Hypothalamus (tissue), 51 donors: Measurements from ENCODE around the gene ABCB8.

Experiments used
- DNase-seq, 51 donors: peaks; one replicate each; lab custom pipeline; 2025; lab: John Stamatoyannopoulos, UW

Gene ABCB8

DNA sequence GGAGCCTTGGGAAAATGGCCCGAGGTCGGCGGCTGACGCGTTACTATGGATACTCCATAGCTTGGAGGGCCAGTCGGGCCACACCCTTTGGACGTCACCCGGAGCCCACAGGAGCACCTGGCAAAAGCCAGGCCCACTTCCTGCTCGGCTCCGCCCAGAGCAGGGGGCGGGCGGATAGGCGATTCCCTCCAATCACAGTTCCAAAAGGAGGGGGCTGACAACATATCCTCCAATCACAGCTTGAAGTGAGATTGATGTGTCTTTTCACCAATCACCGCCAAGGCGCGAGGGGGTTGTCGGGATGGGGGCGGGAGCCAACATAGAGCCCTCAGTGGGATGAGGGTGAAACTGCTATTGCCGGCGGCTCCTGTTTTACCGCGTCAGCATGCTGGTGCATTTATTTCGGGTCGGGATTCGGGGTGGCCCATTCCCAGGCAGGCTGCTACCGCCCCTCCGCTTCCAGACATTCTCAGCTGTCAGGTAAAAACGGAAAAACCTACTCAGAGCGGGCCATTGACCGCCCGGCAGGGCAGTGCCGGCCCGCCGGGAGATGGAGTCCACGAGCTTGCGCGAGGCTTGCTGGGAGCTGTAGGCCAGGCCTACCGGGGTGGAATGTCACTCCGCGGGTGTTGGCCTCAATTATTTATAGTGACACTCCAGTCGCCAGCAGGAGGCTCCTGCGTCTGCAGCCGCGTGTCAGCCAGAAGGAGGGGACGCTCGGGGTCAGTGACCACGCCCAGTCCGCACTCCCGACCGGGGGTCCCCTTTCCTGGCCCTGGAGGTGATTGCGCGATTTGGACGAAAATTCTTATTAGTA is at the start of gene ABCB8:
Gene ABCB8, plus strand, starts transcription at position 320 of the 817 bp plus-strand sequence. Its CDS starts 66 bp downstream, at position 386.
- peak; percentile 89 to 100 (median 96) for DNase-seq

DNA sequence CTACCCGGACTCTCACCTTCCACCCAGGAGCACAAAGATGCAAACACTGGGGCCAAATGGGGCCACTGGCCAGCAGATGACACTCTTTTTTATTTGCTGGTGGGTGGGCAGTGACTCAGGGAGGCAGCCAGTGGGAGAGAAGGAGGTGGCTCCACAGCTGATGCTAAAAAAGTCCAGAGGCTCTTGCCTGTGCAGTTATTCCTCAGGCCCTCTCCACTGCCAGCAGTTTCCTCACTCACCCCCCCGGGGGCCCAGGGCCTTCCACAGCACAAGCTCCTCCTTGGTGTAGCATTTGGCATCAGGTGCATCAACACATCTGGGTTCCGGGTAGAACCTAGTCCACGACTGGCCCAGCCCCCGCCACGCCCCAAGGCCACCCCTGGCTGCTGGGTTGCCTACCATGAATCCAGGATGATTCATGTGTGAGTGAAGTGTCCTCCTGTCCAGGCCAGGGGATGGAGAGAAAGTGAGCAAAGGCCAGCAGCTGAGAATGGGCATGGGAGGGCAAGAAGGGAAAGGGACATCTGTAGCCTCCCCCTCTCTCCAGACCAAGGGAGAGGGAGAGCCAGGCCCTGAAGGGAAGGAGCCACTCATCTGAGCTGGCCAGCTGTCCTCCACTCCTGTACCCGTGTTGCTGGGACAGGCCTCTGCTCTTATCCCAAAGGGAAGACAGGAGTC is 48.4 kb upstream of the ABCB8 start:
- peak in 4 of 51 donors; percentile 22 to 47 (median 41) for DNase-seq

DNA sequence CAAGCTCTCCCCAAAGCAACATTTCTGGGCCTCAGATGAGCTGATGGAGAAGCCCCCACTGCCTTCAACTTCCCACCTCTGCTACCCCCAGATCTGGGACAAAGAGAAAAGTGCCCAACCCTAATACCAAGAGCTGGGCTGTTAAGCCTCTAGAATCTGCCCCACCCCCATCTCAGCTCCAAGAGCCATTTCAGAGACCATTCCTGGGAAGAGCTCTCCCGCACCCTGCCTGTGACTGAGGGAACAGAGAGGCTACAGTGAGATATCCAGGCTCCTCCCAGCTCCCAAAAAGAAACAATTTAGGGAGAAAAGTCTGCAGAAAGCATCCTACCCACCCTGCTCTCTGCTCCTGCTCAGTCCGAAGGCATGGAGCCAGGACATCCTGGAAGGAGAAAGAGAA is 47.6 kb upstream of the ABCB8 start:
- DNase-seq = no peak

DNA sequence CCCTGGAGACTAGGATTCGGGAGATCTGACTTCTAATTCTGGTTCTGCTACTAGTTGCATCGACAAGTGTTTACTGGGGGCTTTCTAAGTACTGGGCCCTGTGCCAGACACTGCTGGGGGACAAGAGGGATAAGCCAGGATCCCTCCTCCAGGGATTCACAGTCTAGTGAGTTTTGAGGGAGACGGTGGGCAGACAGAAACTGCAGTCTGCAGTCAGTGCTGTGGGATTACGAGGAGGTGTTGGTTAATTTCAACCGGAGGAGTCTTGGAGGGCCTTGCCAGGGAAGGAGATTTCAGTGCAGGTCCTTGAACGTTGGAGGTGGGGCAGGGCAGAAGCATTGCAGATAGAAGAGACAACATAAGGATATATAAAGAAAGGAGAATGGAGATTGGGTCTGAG is 46.6 kb upstream of the ABCB8 start:
- no peak for DNase-seq

DNA sequence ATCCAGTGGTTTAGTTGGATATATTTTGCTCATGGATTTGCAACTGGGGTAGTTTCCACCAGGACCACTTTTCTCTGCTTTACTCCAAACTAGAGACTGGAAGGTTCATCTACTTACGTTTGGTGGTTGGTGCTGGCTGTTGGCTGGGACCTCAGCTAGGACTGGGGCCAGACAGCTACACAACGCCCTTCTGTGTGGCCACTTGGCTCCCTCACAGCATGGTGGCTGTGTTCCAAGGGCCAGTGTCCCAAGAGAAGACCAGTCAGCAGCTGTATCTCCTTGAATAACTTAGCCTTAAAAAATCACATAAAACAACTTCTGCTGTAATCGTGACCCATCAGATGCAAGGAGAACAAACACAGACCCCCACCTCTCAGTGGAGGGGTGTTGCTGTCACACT is 45.9 kb upstream of the ABCB8 start:
- peak in 44 of 51 donors; percentile 28 to 95 (median 78) for DNase-seq

DNA sequence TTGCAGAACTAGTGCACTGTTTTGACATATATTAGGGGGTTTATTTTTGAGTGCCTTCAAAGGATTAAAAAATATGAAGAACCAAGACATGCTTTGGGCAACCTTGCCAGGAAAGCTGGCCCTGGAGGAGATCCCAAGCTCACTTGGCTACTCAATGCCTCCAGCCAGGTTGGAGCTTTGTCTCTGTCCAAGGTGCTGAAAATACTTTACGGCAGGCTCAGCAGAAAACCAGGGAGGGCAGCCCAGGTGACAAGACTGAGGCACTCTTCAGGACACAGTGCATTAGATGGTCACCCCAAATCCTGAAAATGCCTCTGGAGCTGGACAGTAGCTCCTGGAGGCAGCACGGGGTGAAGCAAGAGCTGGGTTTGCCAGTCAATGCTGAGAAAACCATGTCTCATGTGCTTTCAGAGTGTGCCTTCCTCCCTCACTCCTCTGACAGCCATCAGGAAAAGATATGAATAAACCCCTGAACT is 44.3 kb upstream of the ABCB8 start:
- peak in 3 of 51 donors; percentile 4 to 21 (median 18) for DNase-seq

DNA sequence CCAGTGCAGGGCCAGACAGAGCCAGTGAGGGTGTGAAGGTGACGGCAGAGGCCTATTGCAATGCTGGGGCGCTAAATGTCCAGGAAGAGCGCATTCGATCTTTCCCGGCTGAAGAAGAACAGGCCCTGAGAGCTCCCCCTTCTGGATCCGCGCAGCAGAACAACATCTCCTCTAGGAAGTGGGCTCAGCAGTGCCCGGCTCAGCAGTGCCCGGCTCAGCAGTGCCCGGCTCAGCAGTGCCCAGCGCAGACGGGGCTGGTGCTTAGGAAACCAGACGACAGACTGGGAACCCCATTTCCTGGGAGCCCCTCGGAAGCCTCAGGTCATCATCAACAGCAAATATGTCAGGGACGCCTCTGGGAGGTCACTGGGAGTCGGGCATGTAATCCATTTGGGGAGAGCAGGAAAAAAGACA is 42.1 kb upstream of the ABCB8 start:
- peak in 33 of 51 donors; percentile 22 to 77 (median 54) for DNase-seq

DNA sequence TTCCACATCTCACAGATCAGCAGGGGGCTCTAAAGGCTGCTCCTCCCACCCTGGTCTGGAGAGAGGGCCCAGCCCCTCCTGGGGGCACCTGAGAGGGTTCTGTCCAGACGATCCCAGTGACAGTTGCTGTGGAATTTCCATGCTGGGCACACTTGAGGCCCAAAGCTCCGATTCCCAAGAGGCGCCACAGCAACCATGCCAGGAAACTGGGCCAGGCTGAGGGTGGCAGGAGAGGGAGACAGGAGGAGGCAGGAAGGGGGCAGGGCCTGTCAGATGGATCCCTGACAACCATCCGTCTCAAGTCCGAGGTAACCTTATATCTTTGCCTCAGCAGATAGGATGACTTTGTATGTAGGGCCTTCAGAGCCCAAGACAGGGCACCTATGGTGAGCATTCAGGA is 41.7 kb upstream of the ABCB8 start:
- no peak for DNase-seq

DNA sequence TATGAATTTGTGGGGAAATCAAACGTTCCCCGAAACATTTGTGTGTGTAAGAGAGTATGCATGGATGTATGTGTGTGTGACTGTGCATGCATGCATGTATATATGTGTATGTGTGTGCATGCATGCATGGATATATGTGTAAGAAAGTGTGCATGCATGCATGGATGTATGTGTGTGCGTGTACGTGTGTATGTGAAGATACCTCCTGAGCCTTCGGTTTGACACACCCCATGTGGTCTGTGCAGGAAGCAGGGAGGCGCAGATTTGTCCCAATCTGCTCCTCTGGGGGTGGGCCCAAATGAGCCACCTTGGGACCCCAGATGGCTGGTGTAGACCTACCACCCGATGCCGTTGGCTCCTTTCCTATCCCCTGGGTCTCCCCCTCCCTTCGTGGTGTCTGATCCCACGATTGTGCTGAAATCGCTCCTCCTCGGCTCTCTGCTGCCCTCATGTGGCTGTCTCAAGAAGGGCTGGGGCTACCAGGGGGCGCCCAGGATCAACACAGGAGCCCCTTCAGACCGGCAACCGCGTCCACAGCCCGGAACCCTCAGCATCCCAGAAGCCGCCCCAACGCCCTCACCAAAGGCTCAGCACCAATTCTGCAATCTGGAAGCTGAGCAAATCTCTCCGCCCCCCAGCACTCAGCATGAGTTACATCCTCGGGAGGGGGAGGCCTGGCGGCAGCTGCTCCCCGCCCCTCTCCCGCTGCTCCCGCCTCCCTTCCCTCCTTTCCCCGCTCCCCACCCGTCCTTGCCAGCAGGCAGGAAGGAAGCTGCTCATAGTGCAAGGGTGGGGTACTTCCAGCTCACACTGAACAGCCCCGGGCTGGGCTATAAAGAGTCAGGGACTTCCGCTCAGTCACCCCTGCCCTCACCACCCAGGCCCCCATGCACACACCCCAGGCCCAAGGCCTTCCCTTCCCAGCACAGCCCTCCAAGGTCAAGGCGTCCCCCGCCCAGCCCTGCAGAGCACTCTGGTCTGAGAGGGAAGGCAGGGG is 39.7 kb upstream of the ABCB8 start:
- DNase-seq = peak in 36 of 51 donors; percentile 23 to 82 (median 54)

DNA sequence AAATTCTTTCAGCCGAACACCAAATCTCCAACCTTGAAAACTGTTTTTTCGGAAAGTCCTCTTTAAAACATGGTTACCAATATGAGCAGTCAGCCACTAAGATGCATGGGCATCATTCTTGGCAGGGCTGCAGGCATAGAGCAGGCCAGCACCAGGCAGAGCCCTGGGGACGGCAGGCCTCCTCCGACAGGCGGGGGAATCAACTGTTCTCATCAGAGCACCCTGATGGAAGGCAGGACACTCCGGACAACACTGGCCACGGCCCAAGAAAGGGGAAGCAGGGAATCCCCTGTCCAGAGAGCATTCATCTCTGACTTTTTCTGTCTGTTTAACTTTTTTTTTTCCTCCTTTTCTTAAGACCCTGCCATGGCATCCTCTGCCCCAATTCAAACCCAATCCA is 38.8 kb upstream of the ABCB8 start:
- DNase-seq = no peak

DNA sequence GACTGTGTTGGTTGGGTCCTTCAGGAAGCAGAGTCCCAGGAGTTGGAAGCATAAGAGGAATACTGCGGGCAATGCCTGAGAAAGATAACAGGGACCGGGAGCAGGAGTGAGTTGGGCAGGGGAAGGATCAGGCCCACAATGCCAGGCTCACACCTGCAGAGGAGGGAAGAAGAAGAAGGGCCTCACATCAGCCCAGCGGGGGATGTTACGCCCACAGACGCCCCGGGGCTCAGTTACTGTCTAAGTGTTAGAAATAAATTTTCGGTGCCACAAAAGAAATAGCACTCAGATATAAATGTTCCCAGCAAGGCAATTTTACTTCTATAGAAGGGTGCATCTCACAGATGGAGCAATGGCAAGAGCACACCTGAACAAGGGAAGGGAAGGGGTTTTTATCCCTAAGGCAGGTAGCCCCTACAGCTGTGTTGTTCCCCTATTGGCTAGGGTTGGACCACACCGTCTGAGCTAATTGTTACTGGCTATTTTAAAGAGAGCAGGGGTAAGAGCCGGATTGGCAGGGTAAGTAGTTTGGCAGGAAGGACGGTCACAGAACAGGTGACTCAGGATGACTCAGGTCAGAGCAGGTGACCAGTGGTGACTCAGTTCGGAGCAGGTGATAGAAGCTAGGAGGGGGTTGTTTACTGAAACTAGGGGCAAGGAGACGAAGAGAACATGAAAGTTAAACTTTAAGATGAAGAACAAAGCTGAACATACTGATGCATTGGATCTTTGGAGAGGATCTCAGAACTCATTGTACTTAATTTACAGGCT is 37.6 kb upstream of the ABCB8 start, which contains the start of gene NOS3:
Gene NOS3, plus strand, starts transcription at position 602 of the 771 bp plus-strand sequence. CDS start 2,787 bp downstream, outside the sequence.
- no peak for DNase-seq

DNA sequence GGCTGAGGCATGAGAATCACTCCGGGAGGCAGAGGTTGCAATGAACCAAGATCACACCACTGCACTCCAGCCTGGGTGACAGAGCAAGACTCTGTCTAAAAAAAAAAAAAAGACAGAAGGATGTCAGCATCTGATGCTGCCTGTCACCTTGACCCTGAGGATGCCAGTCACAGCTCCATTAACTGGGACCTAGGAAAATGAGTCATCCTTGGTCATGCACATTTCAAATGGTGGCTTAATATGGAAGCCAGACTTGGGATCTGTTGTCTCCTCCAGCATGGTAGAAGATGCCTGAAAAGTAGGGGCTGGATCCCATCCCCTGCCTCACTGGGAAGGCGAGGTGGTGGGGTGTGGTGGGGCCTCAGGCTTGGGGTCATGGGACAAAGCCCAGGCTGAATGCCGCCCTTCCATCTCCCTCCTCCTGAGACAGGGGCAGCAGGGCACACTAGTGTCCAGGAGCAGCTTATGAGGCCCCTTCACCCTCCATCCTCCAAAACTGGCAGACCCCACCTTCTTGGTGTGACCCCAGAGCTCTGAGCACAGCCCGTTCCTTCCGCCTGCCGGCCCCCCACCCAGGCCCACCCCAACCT is 36.1 kb upstream of the ABCB8 start:
- no peak for DNase-seq

DNA sequence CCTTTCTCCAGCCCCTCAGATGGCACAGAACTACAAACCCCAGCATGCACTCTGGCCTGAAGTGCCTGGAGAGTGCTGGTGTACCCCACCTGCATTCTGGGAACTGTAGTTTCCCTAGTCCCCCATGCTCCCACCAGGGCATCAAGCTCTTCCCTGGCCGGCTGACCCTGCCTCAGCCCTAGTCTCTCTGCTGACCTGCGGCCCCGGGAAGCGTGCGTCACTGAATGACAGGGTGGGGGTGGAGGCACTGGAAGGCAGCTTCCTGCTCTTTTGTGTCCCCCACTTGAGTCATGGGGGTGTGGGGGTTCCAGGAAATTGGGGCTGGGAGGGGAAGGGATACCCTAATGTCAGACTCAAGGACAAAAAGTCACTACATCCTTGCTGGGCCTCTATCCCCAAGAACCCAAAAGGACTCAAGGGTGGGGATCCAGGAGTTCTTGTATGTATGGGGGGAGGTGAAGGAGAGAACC is 35.4 kb upstream of the ABCB8 start:
- DNase-seq = peak in 8 of 51 donors; percentile 17 to 40 (median 25)

DNA sequence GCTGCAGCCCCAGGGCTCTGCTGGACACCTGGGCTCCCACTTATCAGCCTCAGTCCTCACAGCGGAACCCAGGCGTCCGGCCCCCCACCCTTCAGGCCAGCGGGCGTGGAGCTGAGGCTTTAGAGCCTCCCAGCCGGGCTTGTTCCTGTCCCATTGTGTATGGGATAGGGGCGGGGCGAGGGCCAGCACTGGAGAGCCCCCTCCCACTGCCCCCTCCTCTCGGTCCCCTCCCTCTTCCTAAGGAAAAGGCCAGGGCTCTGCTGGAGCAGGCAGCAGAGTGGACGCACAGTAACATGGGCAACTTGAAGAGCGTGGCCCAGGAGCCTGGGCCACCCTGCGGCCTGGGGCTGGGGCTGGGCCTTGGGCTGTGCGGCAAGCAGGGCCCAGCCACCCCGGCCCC is 34.7 kb upstream of the ABCB8 start:
- DNase-seq = no peak

DNA sequence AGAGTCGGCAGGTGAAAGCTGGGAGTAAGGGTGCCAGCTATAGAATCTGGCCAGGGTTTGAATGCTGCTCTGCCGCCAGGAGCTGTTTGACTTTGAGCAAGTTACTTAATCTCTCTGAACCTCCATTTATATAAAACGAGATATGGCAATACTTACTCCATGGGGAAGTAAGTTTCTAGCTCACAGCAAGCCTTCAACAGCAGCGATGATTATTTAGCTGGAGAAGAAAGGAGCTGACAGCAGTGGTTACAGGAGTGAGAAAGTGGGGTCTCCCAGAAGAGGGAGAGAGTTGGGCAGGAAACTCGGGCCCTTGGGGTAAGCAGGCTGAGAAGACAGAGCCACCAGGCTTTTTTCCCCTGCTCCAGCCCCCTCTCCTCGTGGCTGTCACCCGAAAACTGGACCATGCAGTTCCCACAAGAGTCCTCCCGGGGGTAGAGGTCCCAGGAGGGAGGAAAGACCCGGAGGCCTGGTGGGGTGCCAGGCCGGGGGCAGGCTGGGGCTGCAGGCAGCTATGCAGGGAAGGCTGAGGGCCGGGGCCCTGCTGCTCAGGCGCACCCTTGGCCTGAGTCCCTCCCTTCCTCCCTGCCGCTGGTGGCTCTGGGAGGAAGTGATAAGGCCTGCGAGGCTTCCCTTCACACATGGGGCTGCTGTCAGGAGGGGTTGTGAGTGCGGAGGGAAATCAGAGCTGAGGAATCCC is 34.0 kb upstream of the ABCB8 start:
- DNase-seq = no peak

DNA sequence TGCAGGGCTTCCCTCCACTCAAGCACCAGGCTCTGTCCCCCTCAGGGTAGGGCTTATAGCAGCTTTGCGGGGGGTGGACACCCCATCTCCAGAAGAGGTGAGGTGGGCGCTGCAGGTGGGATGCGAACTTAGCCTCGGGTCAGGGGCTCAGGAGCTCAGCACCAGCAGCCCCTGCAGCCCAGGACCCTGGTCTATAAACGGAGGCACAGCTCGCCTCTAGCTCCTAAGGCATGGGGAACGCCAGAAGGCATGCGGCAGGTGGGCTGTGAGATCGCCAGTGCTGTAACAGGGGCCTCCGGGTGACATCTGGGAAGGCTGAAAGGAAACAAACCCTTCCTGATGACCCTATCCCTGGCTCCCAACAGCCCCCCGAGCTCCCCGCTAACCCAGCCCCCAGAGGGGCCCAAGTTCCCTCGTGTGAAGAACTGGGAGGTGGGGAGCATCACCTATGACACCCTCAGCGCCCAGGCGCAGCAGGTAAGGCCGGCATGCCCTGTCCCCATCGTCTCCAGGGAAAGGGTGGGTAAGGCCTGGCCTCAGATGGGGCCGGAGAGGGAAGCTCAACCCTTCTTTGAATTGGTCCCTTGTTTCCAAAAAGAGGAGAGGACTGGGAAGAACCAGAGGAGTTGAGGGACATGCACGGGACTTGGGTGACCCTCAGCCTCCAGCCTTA is 33.3 kb upstream of the ABCB8 start:
- DNase-seq = no peak

DNA sequence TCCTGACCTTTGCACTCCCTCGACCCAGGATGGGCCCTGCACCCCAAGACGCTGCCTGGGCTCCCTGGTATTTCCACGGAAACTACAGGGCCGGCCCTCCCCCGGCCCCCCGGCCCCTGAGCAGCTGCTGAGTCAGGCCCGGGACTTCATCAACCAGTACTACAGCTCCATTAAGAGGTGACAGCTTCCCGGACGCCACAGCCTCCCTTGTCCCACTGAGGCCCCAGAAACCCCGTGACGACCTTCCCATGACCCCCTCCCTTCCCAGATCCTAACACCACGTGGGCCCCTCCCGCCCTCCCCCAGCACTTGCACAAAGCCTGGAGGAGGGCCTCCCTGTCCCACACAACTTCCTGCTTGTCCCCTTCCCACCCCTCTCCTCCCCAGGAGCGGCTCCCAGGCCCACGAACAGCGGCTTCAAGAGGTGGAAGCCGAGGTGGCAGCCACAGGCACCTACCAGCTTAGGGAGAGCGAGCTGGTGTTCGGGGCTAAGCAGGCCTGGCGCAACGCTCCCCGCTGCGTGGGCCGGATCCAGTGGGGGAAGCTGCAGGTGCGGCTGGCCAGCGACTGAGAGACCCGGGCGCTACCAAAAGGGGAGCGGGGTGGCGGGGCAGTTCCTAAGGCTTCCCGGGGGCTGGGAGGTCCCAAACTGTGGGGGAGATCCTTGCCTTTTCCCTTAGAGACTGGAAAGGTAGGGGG is 31.7 kb upstream of the ABCB8 start:
- no peak for DNase-seq
